Ascending aorta (tissue), 2 donors: ENCODE data around the gene PIP4K2B. TPM values are rescaled to one million over a fixed set of nuclear protein-coding genes. Genes with fewer than 3 reads are reported as not detected.

Experiments used
- DNase-seq, 2 donors: peaks; one replicate each; pipeline ENCODE4 v3.0.0-alpha.2; 2019; ENCODE audit warnings: low spot score in 2 of 2
- H3K27ac ChIP-seq, 2 donors: fragments of 200-600 bp; sonication (generic); one replicate each; pipeline ENCODE4 v1.5.1; 2016 to 2017; ENCODE audit warnings: mild to moderate bottlenecking in 1 of 2
- H3K27me3 ChIP-seq: fragments of 200-600 bp; sonication (generic); one replicate; pipeline ENCODE4 v1.5.1; 2017
- H3K36me3 ChIP-seq, 2 donors: fragments of 200-600 bp; sonication (generic); one replicate each; pipeline ENCODE4 v1.5.1; 2016
- H3K4me1 ChIP-seq, 2 donors: fragments of 200-600 bp; sonication (generic); one replicate each; pipeline ENCODE4 v1.5.1; 2016 to 2017; ENCODE audit warnings: mild to moderate bottlenecking in 1 of 2
- H3K4me3 ChIP-seq, 2 donors: fragments of 200-600 bp; sonication (generic); one replicate each; pipeline ENCODE4 v1.5.1; 2016 to 2017; ENCODE audit warnings: mild to moderate bottlenecking in 1 of 2
- H3K9me3 ChIP-seq, 2 donors: fragments of 200-600 bp; sonication (generic); one replicate each; pipeline ENCODE4 v1.5.1; 2016
- intact Hi-C: fragments of 100-400 bp; cut with DNase I; formaldehyde crosslinking; loops from one replicate; pipeline ENCODE4 v1.15.1; 2023
- total RNA-seq: library from RNA; depleted of rRNA; stranded (reverse); fragments of >200 nt; gene quantifications from one replicate; pipeline ENCODE4 v1.1.0, GENCODE V29; 2016
- TF ChIP-seq, protein P1 (sequence below), 3 experiments: fragments of 200-600 bp in 2 of 3; fragments of 450-650 bp in 1 of 3; sonication (generic) in 2 of 3; IDR thresholded peaks; one replicate each; pipeline ENCODE4 v1.5.1; 2016 to 2019; ENCODE audit warnings: antibody characterized with exemption in 3 of 3, mild to moderate bottlenecking in 1 of 3, moderate library complexity in 1 of 3

Gene PIP4K2B
- total RNA-seq, 1 donor from 2014 or later: 45.0 TPM

DNA sequence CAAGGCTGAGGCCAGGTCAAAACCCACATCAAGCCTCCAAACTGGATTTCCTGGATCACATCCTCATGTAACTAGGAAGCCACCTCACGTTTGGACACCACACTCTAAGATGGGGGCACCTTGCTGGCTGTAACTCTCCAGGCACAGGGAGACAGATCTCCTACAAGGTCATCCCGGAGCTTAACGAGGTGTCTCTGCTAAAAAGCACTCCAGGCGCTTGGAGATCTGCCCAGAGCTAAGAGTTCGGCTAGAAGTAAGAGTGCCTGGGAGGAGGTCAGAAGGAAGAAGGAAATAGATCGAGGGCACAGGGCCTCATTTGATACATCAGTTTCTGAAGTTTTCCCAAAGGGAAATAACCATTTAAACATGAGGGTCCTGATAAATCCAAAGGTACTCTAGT, 30.9 kb downstream of the PIP4K2B start:
- Histone ChIP-seq H3K4me3 (no peak overlapping the region), H3K27me3 (no peaks in the 10 kb centered on the region), H3K9me3 (no peaks in the 10 kb centered on the region), H3K27ac (no peak overlapping the region), H3K36me3 (peaks cover 81 to 98% of the 10 kb centered on the region in 2 donors), H3K4me1 (no peaks in the 10 kb centered on the region)
- TF ChIP-seq, protein P1, sequence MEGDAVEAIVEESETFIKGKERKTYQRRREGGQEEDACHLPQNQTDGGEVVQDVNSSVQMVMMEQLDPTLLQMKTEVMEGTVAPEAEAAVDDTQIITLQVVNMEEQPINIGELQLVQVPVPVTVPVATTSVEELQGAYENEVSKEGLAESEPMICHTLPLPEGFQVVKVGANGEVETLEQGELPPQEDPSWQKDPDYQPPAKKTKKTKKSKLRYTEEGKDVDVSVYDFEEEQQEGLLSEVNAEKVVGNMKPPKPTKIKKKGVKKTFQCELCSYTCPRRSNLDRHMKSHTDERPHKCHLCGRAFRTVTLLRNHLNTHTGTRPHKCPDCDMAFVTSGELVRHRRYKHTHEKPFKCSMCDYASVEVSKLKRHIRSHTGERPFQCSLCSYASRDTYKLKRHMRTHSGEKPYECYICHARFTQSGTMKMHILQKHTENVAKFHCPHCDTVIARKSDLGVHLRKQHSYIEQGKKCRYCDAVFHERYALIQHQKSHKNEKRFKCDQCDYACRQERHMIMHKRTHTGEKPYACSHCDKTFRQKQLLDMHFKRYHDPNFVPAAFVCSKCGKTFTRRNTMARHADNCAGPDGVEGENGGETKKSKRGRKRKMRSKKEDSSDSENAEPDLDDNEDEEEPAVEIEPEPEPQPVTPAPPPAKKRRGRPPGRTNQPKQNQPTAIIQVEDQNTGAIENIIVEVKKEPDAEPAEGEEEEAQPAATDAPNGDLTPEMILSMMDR (IDR thresholded peaks at IDR 0.05): no peak
- intact Hi-C loops: no loop called here
- DNase-seq: no peak

DNA sequence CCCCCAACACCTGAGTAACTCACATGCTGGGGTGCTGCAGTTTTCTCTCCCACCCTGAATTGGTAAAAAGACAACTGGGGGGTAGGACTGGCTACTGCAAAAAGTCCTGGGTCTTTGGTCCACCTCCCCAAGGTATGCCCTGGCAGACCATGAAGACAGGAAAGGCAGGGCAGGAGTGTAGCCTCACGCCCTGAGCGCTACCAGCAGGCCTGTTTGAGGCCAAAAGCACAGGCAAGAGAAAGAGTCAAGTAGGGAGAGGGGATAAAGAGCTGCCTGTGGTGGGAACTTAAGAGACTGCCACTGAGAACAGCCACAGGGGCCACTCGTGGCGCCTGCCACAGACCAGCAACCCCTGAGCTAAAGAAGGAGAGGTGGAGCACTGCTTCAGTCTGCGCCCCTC, 33.0 kb downstream of the PIP4K2B start:
- TF ChIP-seq, protein P1 (IDR thresholded peaks at IDR 0.05): no peak
- Histone ChIP-seq H3K4me1 (no peaks in the 10 kb centered on the region), H3K27ac (no peak overlapping the region), H3K4me3 (no peak overlapping the region), H3K27me3 (no peaks in the 10 kb centered on the region), H3K36me3 (peaks cover 81 to 93% of the 10 kb centered on the region in 2 donors), H3K9me3 (no peaks in the 10 kb centered on the region)
- intact Hi-C loops: no loop called here
- DNase-seq: no peak

DNA sequence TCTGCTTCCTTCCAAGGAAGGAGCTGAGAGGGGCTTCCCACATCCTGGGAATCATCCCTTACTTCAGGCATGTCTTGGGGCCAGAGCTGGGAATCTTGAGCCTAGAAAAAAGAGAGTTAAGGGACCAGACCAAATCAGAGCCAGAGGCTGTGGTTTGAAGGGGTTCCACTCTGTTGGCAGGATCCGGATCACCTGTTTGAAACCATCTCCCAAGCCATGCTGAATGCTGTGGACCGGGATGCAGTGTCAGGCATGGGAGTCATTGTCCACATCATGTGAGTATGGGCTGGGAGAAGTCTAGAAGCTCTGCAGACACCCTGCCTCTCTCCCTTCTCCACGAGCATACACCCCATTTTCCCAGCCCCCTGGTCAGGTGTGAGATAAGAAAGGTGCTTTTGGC, 37.1 kb downstream of the PIP4K2B start:
- no peaks in the 10 kb centered on the region for H3K27me3 ChIP-seq
- peaks cover 76 to 82% of the 10 kb centered on the region in 2 donors for H3K36me3 ChIP-seq
- H3K27ac ChIP-seq: no peak overlapping the region
- no peaks in the 10 kb centered on the region for H3K4me1 ChIP-seq
- intact Hi-C loops: no loop called here
- H3K4me3 ChIP-seq: no peak overlapping the region
- no peak for DNase-seq
- no peaks in the 10 kb centered on the region for H3K9me3 ChIP-seq
- TF ChIP-seq, protein P1 (IDR thresholded peaks at IDR 0.05): no peak

DNA sequence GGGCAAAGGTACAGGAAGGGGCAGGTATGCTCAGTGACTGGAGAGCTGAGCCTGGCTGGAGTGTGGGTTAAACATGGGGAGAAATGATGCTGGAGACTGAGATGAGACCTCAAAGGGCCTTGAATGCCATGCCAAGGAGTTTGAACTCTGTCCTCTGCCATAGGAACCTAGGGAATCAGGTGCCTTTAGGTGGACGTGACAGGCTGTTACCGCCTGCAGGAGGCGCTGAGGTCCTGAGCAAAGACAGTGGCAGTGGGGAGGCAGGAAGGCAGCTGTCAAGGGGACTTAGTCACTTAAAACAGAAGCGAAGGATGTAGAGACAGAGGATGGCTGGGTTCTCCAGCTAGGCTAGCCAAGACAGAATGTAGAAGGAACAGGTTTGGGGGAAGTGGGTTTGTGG, 37.7 kb downstream of the PIP4K2B start:
- intact Hi-C loops: no loop called here
- DNase-seq: no peak
- Histone ChIP-seq H3K36me3 (peaks cover 76 to 80% of the 10 kb centered on the region in 2 donors), H3K4me1 (no peaks in the 10 kb centered on the region), H3K9me3 (no peaks in the 10 kb centered on the region), H3K27ac (no peak overlapping the region), H3K4me3 (no peak overlapping the region), H3K27me3 (no peaks in the 10 kb centered on the region)
- TF ChIP-seq, protein P1 (IDR thresholded peaks at IDR 0.05): peak in 1 of 3 experiments; percentile 9

DNA sequence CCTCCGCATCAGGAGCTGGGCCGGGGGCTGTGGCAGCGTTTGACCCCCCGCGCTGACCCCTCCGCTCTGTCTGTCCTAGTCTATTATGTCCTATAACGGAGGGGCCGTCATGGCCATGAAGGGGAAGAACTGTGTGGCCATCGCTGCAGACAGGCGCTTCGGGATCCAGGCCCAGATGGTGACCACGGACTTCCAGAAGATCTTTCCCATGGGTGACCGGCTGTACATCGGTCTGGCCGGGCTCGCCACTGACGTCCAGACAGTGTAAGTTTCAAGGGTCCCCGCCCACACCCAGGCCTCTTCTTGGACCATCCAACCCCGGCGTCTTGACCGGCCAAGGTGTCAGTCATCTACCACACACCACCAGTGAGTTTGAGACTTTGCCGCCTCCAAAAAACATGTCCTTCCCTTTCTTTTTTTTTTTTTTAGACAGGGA, 46.3 kb downstream of the PIP4K2B start:
- Histone ChIP-seq H3K4me3 (peak overlapping the region; percentile 79 to 93), H3K4me1 (peaks cover 0 to 29% of the 10 kb centered on the region in 2 donors), H3K27me3 (no peaks in the 10 kb centered on the region), H3K36me3 (peaks cover 28 to 30% of the 10 kb centered on the region in 2 donors), H3K9me3 (no peaks in the 10 kb centered on the region), H3K27ac (peak overlapping the region; percentile 86 to 89)
- DNase-seq: no peak
- TF ChIP-seq, protein P1 (IDR thresholded peaks at IDR 0.05): no peak
- intact Hi-C loops: loop anchor here (2.0 kb wide), 1 partner anchor 116 kb away; no protein-coding TSS in a partner anchor
